ENCODE data around the gene ZNF195. TPM values are rescaled to one million over a fixed set of nuclear protein-coding genes. Genes with fewer than 3 reads are reported as not detected.

ZNF195 gene
- total and polyA plus RNA-seq, 10 of the 15 experiments (the other 5 are each of a cell fraction or from before 2014, with no cell fraction given): 30.4 to 51.8 (median 37.8) TPM

DNA sequence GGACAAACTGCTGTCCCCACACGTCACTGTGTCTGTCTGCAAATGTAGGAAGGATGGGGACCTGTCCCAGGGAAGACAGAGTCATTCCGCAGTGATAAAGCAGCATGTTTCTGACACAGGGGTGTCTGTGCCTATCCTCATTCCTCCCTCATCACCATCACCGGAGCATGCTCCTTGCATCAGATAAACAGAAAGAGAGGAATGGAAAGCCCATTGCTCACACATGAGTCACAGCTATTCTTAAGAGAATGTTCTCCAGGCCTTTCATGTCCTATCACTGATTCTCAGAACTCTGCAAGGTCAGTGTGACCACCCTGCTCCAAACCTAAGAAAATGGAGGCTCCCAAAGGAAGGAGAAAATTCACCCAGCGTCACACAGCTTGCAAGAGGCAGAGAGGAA, 38.9 kb downstream of the ZNF195 start:
- Histone ChIP-seq H3K36me3 (ENCODE audit: control insufficient read depth in 2 of 2, insufficient read depth in 2 of 2, low read length in 1 of 2) (no peaks in the 10 kb centered on the region), H3K79me2 (ENCODE audit: control insufficient read depth, insufficient read depth, low read length) (no peaks in the 10 kb centered on the region), H3K9me3 (replicated peaks; ENCODE audit: control insufficient read depth, insufficient read depth, low read length) (no peaks in the 10 kb centered on the region), H3K4me2 (ENCODE audit: control insufficient read depth, insufficient read depth) (no peak overlapping the region), H3K9ac (ENCODE audit: control insufficient read depth, insufficient read depth, low read length) (no peak overlapping the region), H4K20me1 (ENCODE audit: control insufficient read depth, insufficient read depth) (no peaks in the 10 kb centered on the region), H3K4me1 (ENCODE audit: control insufficient read depth, insufficient read depth, low read length) (no peaks in the 10 kb centered on the region), H3K27me3 (replicated peaks in 1 of 2; ENCODE audit: control insufficient read depth in 2 of 2, insufficient read depth in 2 of 2, low read length in 1 of 2) (no peaks in the 10 kb centered on the region), H3K4me3 (no peak overlapping the region), H2AFZ (ENCODE audit: control insufficient read depth, low read depth, low read length) (no peak overlapping the region), H3K27ac (ENCODE audit: control insufficient read depth, insufficient read depth) (no peak overlapping the region)
- RAD21 ChIA-PET (ENCODE audit: unreplicated experiment): interaction anchor here (1.3 to 3.2 kb wide), 2 partner anchors 14 to 68 kb away, joined by 3 to 32 read pairs; no protein-coding TSS in a partner anchor
- no peak for DNase-seq (ENCODE audit: low read depth, low spot score)
- SMC1A ChIA-PET (ENCODE audit: uncharacterized antibody, unreplicated experiment): interaction anchor here (1.2 to 3.8 kb wide), 3 partner anchors 68 to 263 kb away, joined by 3 to 42 read pairs (median 3); no protein-coding TSS in a partner anchor
- POLR2A ChIA-PET: no interaction called here
- WGBS (ENCODE audit: insufficient coverage, insufficient replicate concordance, low lambda C conversion rate, missing lambda C conversion rate): 36% methylated on average over 4 of the region's 4 CpGs
- in situ Hi-C loops (cut with MboI) (loop anchor here (10.0 kb wide), 1 partner anchor 65 kb away; no protein-coding TSS in a partner anchor), intact Hi-C loops (cut with micrococcal nuclease; ENCODE audit: unreplicated experiment) (loop anchor here (10.0 kb wide), 1 partner anchor 65 kb away; no protein-coding TSS in a partner anchor)
- TF ChIP-seq NFXL1 (IDR thresholded peaks at IDR 0.05; ENCODE audit: borderline replicate concordance) (no peak), HDAC6 (IDR thresholded peaks at IDR 0.05; ENCODE audit: unreplicated experiment) (no peak), SUPT20H (IDR thresholded peaks at IDR 0.05; ENCODE audit: borderline replicate concordance, control insufficient read depth, low read depth, low read length) (no peak), JUNB (IDR thresholded peaks at IDR 0.05) (no peak), TARDBP (IDR thresholded peaks at IDR 0.05; ENCODE audit: borderline replicate concordance) (no peak), BRCA1 (IDR thresholded peaks at IDR 0.05; ENCODE audit: low read depth, low read length) (no peak), RCOR1 (conservative IDR thresholded peaks at IDR 0.05; ENCODE audit: low read depth, low read length) (no peak), HCFC1 (IDR thresholded peaks at IDR 0.05; ENCODE audit: low read length) (no peak), SP1 (IDR thresholded peaks at IDR 0.05; ENCODE audit: low read depth, low read length) (no peak)
- TF ChIP-seq, protein P1, sequence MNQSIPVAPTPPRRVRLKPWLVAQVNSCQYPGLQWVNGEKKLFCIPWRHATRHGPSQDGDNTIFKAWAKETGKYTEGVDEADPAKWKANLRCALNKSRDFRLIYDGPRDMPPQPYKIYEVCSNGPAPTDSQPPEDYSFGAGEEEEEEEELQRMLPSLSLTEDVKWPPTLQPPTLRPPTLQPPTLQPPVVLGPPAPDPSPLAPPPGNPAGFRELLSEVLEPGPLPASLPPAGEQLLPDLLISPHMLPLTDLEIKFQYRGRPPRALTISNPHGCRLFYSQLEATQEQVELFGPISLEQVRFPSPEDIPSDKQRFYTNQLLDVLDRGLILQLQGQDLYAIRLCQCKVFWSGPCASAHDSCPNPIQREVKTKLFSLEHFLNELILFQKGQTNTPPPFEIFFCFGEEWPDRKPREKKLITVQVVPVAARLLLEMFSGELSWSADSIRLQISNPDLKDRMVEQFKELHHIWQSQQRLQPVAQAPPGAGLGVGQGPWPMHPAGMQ (IDR thresholded peaks at IDR 0.05; ENCODE audit: borderline replicate concordance): no peak
- TF ChIP-seq, protein P2, sequence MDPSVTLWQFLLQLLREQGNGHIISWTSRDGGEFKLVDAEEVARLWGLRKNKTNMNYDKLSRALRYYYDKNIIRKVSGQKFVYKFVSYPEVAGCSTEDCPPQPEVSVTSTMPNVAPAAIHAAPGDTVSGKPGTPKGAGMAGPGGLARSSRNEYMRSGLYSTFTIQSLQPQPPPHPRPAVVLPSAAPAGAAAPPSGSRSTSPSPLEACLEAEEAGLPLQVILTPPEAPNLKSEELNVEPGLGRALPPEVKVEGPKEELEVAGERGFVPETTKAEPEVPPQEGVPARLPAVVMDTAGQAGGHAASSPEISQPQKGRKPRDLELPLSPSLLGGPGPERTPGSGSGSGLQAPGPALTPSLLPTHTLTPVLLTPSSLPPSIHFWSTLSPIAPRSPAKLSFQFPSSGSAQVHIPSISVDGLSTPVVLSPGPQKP (IDR thresholded peaks at IDR 0.05; ENCODE audit: low read depth, low read length): no peak
- FAIRE-seq: no peak
- no TSS peak for BruUV-seq (replicated peaks)
- CTCF ChIA-PET: interaction anchor here (0.8 to 3.9 kb wide), 6 partner anchors 15 to 72 kb away, joined by 3 to 109 read pairs (median 12); partner anchors contain the start of gene ZNF195
- ATAC-seq: no peak
